Vagina (tissue), 2 donors: Measurements from ENCODE around the gene TGFA.

ENCODE experiments used
- POLR2A ChIP-seq, 2 donors: fragments of 450-650 bp; IDR thresholded peaks; one replicate each; pipeline ENCODE4 v1.6.1; 2017; ENCODE audit warnings: antibody characterized with exemption in 2 of 2, mild to moderate bottlenecking in 2 of 2, moderate library complexity in 2 of 2
- TF ChIP-seq, protein P1 (sequence below), 3 experiments: fragments of 450-650 bp in 2 of 3; fragments of 200-600 bp in 1 of 3; sonication (generic) in 1 of 3; IDR thresholded peaks; one replicate each; pipeline ENCODE4 v1.5.1; 2017 to 2019; ENCODE audit warnings: antibody characterized with exemption in 3 of 3, mild to moderate bottlenecking in 2 of 3, moderate library complexity in 2 of 3

DNA sequence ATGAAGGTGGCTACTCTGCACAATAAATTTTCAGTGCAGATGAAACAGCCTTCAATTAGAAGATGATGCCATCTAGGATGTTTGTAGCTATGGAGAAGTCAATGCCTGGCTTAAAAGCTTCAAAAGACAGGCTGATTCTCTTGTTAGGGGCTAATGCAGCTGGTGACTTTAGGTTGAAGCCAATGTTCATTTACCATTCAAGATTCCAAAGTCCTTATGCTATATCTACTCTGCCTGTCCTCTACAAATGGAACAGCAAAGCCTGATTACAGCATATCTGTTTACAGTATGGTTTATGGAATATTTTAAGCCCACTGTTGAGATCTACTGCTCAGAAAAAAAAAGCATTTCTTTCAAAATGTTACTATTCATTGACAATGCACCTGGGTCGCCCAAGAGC is 15.8 kb downstream of the TGFA start:
- TF ChIP-seq, protein P1, sequence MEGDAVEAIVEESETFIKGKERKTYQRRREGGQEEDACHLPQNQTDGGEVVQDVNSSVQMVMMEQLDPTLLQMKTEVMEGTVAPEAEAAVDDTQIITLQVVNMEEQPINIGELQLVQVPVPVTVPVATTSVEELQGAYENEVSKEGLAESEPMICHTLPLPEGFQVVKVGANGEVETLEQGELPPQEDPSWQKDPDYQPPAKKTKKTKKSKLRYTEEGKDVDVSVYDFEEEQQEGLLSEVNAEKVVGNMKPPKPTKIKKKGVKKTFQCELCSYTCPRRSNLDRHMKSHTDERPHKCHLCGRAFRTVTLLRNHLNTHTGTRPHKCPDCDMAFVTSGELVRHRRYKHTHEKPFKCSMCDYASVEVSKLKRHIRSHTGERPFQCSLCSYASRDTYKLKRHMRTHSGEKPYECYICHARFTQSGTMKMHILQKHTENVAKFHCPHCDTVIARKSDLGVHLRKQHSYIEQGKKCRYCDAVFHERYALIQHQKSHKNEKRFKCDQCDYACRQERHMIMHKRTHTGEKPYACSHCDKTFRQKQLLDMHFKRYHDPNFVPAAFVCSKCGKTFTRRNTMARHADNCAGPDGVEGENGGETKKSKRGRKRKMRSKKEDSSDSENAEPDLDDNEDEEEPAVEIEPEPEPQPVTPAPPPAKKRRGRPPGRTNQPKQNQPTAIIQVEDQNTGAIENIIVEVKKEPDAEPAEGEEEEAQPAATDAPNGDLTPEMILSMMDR (IDR thresholded peaks at IDR 0.05): no peak
- no peak for TF ChIP-seq POLR2A (IDR thresholded peaks at IDR 0.05)
